ENCODE data around the gene AURKAIP1.

DNA sequence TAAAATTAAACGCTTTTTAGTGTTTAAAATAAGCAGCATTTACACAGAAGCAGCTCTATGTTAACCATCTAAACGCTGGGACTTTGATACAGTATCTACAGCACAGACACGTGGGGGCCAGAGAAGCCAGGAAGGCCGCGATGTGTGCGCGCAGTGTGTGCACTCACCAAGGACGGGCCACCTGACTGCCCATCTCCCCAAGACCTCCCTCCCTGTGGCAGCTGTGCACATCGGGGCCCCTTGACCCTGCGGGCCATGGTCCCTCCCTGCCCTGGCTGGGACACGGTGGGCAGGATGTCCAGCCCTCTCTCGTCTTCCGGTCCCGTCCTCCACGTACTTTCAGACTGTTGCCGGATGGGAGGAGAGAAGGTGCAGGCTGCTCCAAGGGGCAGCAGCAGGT, 39.7 kb downstream of the AURKAIP1 start:
- TF ChIP-seq ZNF703 (CRISPR knock-in tag; IDR thresholded peaks at IDR 0.05; ENCODE audit: borderline replicate concordance) (no peak), RAD51 (IDR thresholded peaks at IDR 0.05; ENCODE audit: borderline replicate concordance) (no peak), TAF1 (CRISPR knock-in tag; IDR thresholded peaks at IDR 0.05) (0 out of 2 replicates have a peak, but pooled peaks have one; percentile 2), POLR2A (IDR thresholded peaks at IDR 0.05; ENCODE audit: insufficient read depth in 1 of 2, low read depth in 2 of 2, low read length in 2 of 2) (no peak), TCF12 (IDR thresholded peaks at IDR 0.05) (no peak), TCF12 (CRISPR knock-in tag; IDR thresholded peaks at IDR 0.05) (no peak), CREB1 (IDR thresholded peaks at IDR 0.05) (no peak), CREB1 (CRISPR knock-in tag; IDR thresholded peaks at IDR 0.05) (no peak), SP4 (CRISPR knock-in tag; IDR thresholded peaks at IDR 0.05) (no peak)
- TF ChIP-seq, protein P1, sequence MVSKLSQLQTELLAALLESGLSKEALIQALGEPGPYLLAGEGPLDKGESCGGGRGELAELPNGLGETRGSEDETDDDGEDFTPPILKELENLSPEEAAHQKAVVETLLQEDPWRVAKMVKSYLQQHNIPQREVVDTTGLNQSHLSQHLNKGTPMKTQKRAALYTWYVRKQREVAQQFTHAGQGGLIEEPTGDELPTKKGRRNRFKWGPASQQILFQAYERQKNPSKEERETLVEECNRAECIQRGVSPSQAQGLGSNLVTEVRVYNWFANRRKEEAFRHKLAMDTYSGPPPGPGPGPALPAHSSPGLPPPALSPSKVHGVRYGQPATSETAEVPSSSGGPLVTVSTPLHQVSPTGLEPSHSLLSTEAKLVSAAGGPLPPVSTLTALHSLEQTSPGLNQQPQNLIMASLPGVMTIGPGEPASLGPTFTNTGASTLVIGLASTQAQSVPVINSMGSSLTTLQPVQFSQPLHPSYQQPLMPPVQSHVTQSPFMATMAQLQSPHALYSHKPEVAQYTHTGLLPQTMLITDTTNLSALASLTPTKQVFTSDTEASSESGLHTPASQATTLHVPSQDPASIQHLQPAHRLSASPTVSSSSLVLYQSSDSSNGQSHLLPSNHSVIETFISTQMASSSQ (IDR thresholded peaks at IDR 0.05; ENCODE audit: low read depth): no peak
- TF ChIP-seq, protein P1 (CRISPR knock-in tag; IDR thresholded peaks at IDR 0.05; ENCODE audit: borderline replicate concordance): no peak
- TF ChIP-seq, protein P2, sequence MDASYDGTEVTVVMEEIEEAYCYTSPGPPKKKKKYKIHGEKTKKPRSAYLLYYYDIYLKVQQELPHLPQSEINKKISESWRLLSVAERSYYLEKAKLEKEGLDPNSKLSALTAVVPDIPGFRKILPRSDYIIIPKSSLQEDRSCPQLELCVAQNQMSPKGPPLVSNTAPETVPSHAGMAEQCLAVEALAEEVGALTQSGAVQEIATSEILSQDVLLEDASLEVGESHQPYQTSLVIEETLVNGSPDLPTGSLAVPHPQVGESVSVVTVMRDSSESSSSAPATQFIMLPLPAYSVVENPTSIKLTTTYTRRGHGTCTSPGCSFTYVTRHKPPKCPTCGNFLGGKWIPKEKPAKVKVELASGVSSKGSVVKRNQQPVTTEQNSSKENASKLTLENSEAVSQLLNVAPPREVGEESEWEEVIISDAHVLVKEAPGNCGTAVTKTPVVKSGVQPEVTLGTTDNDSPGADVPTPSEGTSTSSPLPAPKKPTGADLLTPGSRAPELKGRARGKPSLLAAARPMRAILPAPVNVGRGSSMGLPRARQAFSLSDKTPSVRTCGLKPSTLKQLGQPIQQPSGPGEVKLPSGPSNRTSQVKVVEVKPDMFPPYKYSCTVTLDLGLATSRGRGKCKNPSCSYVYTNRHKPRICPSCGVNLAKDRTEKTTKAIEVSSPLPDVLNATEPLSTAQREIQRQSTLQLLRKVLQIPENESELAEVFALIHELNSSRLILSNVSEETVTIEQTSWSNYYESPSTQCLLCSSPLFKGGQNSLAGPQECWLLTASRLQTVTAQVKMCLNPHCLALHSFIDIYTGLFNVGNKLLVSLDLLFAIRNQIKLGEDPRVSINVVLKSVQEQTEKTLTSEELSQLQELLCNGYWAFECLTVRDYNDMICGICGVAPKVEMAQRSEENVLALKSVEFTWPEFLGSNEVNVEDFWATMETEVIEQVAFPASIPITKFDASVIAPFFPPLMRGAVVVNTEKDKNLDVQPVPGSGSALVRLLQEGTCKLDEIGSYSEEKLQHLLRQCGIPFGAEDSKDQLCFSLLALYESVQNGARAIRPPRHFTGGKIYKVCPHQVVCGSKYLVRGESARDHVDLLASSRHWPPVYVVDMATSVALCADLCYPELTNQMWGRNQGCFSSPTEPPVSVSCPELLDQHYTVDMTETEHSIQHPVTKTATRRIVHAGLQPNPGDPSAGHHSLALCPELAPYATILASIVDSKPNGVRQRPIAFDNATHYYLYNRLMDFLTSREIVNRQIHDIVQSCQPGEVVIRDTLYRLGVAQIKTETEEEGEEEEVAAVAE (CRISPR knock-in tag; IDR thresholded peaks at IDR 0.05; ENCODE audit: borderline replicate concordance): no peak
